EL (cell line): ENCODE measurements around the gene TMEM167A.
"Not testable (repeated sequence)": the region's sequence is repeated elsewhere in the genome, so short reads cannot be mapped to it uniquely, and the experiment has no call there.

Experiments
- DNase-seq: peaks from one replicate; pipeline ENCODE4 v3.0.0-alpha.2; 2016

TMEM167A gene

DNA sequence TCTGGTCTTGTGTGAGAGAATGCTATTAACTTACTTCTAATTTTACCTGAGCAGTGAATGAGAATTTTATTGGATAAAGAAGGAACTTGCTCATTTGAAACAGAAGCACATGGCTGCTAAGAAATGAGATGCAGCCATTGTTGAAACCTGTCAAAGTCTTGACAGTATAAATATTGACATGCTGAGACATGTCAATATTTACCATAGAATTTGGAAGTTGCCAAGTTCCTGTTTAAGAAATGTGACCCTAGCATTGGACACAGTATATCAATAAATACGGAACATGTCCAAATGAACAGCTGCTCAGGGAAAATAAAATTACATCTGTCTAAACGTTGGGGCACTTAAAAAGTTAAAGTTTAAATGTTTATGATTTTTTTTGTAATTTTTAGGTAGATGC is 7.9 kb upstream of the TMEM167A start:
- no peak for DNase-seq

DNA sequence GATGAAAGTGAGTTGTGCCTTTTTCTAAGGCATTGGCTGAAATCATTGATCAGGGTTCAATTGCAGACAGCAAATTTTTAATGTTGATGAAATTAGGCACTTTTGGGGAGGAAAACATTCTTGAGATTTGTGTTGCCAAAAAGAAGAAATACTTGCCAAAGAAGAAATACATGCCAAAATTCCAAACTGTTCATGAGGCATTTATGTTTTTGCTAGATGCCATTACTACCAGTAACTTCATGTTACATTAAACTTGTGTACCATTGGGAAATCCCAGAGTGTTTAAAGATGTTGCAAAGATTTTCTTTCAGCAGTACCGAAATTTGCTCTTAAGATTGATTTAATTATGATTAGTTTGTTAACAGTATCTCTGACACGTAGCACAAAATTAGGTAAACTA is 7.1 kb upstream of the TMEM167A start:
- no peak for DNase-seq

DNA sequence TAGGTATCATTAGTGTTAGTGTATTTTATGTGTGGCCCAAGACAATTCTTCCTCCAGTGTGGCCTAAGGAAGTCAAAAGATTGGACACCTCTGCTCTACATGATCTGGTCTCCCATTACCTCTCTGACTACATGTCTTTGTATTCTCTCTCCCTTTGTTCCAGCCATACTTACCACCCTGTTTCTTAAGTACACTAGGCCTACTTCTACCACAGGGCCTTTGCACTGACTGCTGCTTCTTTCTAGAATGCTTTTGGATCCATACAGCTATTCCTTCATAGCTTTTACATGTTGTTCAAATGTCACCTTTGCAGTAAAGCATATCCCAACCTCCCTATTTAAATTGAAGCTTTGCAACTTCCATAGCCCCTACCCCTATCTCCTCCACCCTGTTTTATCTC is 5.6 kb upstream of the TMEM167A start:
- DNase-seq = no peak

DNA sequence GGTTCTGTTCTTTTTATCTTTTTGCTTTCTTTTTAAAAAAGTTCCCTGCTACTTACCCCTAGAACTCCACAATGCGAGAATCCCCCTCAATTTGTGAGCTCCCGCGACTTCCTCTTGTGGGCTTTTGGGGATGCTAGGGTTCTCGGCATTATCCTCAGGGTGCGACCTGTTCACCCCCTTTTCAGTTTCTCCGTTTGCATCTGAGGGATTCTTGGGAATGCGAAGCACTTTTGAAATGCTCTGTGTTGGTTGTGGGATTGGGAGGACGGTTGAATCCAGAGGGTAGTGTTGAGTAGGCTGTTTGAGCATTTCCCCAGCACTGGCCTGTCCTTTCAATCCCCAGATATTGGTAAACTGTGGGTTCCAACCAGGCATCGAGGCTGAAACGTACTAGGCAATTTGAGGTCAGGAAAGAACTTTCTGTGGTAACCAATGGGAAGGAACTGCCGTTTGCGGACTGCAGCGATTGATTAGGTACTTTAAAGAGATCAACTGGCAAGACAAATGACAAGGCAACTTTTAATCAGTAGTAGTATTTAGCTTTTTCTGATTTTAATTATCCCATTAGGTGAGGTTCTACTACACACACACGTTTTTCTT is 568 bp upstream of the TMEM167A start:
- DNase-seq = peak; percentile 45

DNA sequence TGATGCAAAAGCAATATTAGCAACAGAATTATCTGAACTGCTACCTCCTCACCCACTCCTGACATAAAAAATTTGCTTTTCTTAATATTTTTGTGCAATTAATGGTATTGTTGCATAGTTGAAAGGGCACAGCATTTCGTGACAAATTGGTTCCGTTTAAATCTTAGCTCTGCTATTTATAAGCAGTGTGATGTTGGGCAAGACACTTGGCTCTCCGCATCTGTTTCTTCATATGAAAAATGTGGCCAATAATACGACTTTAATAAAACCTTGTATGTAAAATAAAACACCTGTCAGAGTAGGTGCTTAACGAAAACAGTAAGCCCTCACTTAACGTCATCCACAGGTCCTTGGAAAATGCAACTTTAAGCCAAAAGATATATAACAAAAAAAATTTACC is 4.2 kb downstream of the TMEM167A start:
- DNase-seq = no peak

DNA sequence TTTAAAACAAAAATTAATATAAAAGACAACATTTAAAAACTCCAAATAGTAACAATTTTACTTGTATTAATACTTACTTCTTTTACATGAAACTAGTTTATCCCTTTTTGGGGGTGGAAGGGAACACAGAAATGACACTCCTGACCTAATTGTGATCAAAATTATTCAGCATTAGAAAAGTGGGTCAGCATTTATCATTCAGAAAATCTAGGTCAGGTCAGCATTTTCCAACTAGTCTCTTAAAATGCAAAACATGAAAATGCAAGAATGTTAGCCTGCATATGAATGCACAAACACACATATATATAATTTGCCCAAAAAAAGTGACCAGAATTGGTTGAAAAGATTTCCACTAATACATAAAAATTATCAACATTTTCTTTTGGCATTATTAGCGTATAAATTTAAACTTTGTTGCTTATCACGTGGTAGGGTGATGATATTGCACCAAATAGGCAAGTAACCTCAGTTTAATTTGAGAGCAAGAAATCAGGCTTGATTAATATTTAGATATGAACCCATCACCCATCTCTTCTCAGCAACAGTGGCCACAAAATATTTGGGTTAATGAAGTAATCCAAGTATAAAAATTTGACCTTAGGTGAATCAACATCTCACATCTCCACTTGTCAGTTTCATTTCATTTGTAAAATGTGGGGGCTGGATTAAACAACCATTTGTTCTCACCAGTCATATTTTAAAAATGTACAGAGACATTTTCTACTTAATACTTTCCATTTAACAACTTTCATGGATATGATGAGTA is 5.7 kb downstream of the TMEM167A start:
- no peak for DNase-seq

DNA sequence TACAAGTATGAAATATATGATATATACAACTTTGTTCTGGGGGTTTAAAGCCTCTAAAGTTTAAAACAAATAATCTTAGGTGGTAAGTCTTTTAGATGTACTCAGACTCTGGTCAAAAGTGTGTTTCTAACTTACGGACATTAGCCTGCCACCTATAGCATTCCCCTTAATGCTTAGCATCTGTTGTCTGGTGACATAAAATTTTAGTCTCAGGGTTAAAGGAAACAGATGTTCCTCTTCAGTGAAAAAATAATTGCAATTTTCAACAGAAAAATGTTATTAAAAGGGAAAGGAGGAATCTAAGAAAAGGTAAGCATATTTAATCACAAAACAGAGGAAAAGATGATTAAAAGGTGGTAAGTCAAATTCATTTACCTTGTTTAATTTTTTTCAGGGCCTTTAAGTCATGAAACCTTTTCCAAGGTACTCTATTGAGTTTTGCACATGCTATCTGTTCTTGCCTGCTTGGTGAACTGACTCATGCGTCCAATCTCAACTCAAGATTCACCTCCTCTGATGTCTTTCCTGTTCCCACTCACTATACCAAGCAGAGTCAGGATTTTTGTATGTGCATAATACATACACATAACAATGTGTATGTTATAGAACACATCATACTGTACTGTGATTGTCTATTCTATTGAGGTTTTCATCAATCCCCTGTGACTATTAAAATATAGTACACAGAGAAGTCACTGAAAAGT is 7.9 kb downstream of the TMEM167A start:
- peak; percentile 3 for DNase-seq

DNA sequence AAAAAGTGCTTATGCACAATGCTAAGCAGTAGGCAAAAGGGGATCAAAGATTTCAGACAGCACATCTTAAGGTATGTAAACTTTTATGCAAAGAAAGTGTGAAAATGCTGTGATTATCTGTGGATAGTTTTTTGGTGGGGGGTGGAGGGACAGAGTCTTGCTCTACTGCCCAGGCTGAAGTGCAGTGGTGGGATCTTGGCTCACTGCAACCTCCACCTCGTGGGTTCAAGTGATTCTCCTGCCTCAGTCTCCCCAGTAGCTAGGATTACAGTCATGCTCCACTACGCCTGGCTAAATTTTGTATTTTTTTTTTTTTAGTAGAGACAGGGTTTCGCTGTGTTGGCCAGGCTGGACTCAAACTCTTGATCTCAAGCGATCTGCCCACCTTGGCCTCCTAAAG is 9.8 kb downstream of the TMEM167A start:
- DNase-seq = not testable (repeated sequence)

DNA sequence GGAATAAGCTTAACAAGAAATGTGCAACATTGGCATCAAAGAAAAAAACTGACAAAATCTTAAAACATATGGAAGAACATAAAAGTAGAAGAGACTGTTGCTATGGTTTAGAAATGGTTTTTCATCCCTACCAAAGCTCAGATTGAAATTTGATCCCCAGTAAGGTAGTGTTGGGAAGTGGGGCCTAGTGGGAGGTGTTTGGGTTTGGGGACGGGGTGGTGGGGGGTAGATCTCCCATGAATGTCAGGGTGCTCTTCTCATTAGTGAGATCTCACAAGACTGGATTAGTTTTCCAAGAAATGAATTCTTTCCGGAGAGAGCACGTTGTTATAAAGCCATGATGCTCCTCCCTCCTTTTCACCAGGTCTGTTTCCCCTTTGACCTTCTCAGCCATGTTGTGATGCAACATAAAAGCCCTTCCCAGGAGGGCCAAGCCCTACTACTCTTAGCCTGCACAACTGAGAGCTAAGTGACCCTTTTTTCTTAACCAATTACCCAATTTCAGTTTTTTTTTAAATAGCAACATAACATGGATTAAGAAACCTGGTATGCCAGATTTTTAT is 10.6 kb downstream of the TMEM167A start:
- DNase-seq = no peak

DNA sequence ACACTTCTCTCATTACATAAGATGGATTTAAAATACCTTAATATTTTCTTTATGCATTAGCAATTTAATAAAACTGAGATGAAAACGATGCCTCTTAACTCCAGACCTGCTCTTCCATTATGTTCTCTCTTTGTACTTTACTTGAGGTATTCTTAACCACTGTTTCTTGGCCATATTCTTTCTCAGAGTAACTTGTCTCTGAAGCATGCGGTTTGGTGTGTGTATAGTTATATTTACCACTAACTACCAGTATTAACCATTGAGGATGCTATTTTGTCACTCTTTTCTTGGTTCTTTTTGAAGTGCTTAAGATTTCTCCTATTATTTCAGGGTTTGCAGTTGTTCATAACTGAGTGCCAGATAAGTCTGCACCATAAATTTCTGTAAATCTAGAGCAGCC is 17.9 kb downstream of the TMEM167A start:
- no peak for DNase-seq

DNA sequence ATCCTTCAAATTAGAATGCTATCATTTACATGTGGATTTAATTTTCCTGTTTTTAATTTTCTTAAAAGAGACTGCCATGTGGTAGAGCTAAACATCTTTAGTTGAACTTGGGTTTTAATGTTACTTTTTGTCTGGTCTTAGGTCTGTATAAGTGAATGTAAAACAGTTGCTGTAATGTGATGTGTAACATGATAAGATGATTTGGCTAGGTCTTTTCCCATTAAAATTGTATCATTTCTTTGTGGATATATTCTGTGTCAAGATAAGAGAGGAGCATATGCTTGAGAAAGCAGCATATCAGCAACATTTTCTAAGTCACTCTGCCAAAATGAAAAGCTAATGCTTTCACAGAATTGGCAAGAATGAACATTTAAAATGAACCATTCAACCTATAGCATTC is 18.5 kb downstream of the TMEM167A start:
- DNase-seq = no peak

DNA sequence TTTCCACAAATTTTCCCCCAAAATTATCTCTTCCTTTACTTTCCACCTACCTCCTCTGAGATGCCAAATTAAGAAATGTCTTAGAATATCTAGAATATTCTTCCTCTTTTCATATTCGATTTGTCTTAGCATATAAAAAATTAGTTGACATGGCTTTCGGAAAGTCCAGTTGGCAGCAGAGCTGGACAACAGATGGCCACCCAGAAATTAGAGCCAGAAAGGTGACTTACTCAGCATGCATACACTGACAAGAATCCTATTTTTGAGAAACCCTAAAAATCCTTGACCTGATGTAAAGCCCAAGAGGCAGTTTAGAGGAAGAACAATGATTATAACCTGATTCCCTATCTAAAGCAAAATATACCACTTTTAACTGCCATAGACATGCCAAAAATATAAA is 22.0 kb downstream of the TMEM167A start:
- no peak for DNase-seq

DNA sequence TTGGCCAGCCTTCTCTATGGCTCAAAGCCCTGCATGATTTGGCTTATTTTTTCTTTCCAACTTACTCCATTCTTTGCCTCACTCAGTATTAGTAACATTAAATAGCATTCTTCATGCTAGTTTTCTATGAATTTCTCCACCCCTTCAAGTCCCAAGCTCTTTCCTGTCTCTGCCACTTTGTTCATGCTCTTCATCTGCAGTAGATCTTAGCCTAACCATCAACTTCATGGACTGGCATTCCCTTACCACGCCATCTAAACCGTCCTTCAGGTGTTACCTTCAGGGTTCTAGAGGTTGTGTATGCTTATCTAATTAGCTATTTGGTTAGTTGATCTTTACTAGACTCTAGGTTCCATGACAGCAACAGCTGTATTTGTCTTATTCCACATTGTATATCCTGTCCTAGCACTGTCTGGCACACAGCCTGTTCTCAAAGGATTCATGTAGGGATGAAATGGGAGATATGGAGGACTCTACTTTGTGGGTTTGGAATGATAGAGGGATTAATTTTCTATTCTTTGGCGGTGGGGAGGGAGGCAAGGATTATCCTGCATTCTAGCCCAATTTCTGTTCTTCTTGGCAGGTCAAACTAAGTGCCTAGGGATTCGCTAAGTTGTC is 26.4 kb downstream of the TMEM167A start:
- DNase-seq = no peak

DNA sequence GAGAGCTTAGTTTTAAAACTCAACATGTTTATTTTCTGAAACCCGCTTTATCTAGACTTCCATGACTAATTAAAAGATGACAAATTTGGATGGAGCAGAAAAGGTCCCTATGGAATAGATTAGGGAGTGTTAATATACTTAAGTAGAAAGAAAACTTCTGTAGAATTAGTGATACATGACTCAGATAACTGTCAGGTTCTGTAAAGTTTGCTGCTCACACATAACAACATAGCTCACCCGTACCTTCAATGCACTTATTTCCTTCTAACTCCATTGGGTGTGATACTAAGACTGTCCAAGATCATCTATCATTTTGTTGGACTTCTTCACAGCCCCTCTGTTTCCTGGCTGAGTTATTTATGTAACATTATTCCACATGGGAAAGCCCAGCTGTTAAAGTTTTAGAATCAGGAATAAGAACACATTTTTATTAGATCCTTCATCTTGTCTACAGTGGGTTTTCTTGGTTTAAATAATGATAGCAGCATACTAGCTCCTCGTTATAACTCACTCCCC is 27.8 kb downstream of the TMEM167A start:
- no peak for DNase-seq

DNA sequence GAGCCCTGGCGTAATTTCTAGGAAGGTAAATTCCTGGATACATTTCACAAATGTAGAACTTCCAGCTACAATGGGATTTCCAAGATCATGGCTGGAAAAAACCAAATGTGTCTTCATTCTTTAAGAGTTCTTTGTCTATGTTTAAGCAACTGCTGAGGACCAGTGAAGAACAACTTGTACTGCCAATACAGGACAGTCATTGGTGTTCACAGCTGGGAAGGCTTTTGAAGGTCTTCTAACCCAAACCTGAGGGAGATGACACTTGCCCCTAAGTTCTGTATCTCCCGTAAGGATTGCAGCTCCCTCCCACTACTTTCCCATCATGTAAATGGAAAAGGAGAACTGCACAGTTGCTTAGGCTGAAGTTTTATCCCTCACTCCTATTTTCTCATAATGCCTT is 28.4 kb downstream of the TMEM167A start:
- no peak for DNase-seq

DNA sequence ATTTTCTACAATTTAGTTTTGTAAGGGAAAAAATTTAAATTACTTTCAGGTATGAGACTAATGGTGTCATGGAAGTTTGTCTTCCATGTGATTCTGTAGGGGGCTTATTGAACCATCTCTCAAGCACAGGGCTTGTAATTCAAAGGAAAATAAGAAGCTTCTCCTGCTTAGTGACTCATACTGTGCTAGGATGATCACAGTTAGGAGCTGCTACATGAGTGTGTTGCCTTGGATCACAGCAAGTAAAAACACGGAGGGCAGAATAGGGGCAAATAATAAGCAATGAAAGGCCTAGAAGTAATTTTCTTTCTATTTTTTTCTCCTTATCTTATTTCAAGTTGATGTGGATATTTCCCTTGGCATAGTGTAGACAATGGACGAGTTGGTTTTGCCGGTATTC is 28.9 kb downstream of the TMEM167A start:
- DNase-seq = no peak

DNA sequence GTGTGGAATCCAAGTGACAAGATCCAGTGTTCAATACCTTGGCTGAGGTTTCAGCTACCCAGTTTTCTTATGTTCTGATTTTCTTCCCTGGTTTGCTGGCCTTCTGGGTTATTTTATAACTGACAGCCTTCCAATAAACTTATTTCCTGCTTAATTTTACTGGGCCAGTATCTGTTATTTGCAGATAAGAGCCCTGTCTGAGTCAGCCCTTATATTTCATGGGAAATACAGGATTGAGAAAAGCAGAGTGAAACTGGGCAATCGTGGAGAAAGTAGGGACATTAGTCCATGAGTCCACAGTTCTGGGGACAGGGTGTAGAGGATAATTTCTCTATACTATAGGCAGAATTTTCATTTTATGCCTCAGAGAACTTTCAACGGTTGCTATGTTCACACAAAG is 32.3 kb downstream of the TMEM167A start:
- no peak for DNase-seq

DNA sequence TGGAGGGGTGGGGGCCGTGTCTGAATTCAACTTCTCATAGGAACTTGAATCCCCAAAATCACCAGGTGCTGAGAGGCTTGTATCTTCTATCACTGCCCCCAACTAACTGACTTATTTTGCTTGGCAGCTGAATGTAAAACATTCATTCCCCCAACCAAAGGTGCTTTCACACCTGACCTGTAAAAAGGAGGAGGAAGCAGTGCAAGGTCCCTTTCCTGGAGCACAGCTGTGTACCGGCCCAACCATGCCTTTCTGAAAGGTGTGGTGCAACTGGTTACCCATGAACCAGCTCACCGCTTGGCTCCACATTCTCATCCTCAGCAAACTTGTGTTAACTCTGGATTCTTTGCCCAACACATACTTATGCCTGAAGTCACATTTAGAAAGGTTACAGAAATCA is 34.7 kb downstream of the TMEM167A start:
- no peak for DNase-seq

DNA sequence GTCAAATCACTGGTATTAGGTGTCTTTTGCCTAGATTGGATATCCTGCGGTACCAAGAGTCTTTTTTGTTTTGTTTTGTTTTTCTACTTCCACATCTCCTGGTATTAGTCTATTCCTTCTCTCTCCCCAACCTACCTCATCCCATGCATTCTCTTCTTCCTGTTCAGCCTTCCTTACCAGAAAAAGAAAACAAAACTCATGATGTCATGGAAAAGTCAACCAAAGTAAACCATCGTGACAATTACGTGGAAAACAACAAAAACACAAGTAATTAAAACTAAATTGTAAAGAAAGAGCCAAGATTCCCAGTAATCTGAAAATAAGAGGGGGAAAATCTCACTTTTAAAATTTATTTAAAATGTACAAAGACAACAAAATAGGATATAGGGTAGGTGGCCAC is 38.3 kb downstream of the TMEM167A start:
- no peak for DNase-seq

DNA sequence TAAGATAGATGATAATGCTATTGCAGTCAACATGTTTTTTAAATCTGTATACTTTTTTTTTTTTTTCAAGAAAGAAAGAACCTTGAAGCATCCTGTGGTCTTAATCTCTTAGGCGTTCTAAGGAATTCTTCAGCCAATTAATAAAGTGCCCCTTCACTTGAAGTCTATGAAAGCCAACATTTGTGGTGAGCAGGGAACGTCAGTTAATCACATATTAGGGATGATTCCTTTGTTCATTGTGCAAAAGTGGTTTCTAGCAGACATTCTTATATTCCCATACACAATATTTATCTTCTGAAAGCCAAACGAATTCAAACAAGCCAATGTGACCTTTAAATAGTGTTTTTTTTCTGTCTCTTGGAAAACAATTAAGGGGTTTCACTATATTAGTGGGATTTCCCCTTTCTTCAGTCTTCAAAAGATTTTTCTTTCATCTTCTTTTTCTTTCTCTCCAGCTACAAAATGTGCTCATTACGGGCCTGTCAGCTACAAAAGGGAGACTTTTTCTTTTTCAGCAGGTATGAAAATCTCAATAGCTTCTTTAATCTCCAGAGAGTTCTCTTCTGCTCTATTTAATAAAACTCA is 40.1 kb downstream of the TMEM167A start:
- DNase-seq = no peak

DNA sequence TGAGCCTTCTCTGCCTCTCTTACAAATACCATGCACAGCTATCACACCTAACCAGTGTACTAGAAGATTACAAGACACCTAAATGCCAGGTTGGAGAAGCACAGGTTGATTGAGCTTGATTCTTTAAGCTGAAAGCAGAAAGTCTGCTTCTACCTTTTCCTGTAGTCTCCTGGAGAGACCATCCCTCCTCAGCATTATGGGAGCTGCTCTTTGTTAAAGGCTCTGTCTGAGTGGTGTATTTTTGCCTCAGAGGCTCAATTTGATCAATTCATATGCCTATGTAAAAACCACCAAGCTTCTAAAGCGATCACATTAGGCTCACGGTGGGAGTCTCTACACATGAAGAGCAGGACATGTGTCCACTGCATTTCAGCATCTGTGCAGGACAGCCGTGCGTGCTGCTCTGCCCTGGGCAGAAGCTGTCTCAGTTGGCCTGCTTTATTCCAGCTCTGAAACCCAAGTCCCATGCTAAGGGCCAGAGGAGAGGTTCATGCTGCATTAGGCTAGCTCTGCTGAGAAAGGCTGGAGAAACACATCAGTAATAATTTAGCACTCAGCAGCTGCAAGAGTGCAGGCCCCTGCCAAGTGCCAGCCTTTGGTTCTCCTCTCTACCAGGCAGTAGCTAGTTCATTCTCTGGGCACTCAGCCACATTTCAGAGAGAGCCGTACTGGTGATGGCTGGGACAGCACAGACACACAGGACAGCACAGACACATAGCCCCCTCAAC is 41.7 kb downstream of the TMEM167A start:
- no peak for DNase-seq

DNA sequence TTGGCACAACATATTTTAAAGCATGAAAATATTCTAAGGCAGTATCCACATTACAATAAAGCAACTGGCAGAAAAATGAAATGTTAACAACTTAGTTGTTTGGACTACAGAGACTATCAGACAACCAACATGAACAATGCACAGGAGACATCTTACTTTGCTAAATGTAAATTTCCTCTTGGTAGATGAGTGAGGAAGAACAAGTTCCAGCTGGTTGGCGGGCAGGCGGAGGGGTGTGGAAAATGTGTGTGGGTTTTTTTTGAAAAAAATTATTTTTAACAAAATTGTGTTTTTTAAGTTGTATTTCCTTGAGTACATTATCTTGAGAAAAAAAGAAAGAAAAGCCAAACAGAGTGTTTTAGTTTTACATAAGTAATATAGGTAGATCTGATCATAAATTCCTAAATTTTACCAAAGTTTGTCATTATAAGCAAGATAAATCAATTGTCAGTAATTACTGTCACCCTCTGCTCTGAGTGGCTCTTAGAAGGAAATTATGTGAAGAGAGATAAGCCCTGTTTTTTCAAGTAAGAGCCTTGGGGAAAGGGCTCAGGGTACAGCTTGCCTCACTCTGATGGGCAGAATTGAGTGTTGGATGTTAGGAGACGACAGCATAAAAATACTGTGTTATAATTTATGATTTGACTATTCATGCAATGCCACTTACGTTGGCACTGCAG is 42.5 kb downstream of the TMEM167A start:
- DNase-seq = no peak
